Neural crest cell (in vitro differentiated cells): Measurements from ENCODE around the gene PADI1. TPM values are rescaled to one million over a fixed set of nuclear protein-coding genes. Genes with fewer than 3 reads are reported as not detected.
A peak's percentile ranks its signal among the peaks of the same experiment; 100 is the strongest.

ENCODE experiments used
- DNase-seq: peaks from one replicate; pipeline ENCODE4 v3.0.0; 2021; ENCODE audit warnings: low read depth, mixed read lengths, low spot score
- H3K27ac Mint-ChIP-seq: one replicate; pipeline ENCODE4 v1.8.0; 2021; ENCODE audit warnings: mild to moderate bottlenecking, mixed read lengths; ENCODE audit not compliant: unreplicated experiment
- H3K27me3 Mint-ChIP-seq: 2 replicates; pipeline ENCODE4 v1.8.0; 2021; ENCODE audit warnings: low read depth, mild to moderate bottlenecking, mixed read lengths
- H3K36me3 Mint-ChIP-seq: 2 replicates; pipeline ENCODE4 v1.8.0; 2021; ENCODE audit warnings: low read depth, mild to moderate bottlenecking, mixed read lengths
- H3K4me1 Mint-ChIP-seq: 2 replicates; pipeline ENCODE4 v1.8.0; 2021; ENCODE audit warnings: mixed read lengths
- H3K4me3 Mint-ChIP-seq: one replicate; pipeline ENCODE4 v1.8.0; 2021; ENCODE audit warnings: mild to moderate bottlenecking, mixed read lengths
- H3K9me3 Mint-ChIP-seq: 2 replicates; pipeline ENCODE4 v1.8.0; 2021; ENCODE audit warnings: mixed read lengths
- total RNA-seq: library from RNA; stranded (reverse); gene quantifications from 2 replicates; pipeline ENCODE4 v1.2.1, GENCODE V29; 2021
- TF ChIP-seq, protein P1 (sequence below): fragments of 200-600 bp; sonication (generic); conservative IDR thresholded peaks from 2 replicates; pipeline ENCODE4 v1.5.0; 2021; ENCODE audit warnings: antibody characterized with exemption, mild to moderate bottlenecking

PADI1 gene
- total RNA-seq, 1 donor from 2014 or later: not detected

DNA sequence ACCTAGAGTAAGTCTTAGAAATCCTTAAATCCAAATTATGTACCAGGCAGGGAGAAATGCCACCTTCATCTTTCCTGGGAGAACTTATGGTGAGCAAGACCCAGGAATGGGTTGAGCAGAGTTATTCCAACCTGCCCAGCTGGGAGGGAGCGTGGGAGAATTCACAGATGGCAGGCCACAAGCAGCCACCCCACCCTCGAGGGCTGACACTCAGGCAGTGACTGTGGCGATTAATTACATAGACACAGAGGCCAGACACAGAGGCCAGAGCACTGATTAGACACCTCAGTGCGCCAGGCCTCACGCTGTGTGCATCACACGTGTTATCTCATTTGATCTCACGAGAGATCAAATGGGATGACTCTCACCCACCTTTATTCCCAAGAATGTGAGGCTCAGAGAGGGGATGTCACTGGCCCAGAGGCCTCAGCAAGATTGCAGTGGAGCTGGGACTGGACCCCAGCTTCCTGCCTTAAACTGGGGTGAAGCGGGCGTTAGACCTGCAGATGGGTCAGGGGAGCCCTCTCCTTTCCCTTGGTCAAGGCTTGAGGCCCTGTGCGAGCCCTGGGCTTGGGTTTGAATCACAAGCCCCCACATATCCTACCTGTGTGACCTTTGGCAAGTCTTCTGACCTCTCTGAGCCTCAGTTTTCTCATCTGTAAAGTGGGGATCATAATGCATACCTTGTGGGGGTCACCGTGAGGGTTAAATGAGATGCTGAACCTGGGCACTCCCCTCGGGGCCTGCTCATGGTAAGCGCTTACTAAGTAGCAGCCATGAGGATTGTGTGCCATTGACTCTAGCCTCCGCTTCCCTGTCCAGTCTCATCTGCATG lies 74.3 kb downstream of the PADI1 start:
- TF ChIP-seq, protein P1, sequence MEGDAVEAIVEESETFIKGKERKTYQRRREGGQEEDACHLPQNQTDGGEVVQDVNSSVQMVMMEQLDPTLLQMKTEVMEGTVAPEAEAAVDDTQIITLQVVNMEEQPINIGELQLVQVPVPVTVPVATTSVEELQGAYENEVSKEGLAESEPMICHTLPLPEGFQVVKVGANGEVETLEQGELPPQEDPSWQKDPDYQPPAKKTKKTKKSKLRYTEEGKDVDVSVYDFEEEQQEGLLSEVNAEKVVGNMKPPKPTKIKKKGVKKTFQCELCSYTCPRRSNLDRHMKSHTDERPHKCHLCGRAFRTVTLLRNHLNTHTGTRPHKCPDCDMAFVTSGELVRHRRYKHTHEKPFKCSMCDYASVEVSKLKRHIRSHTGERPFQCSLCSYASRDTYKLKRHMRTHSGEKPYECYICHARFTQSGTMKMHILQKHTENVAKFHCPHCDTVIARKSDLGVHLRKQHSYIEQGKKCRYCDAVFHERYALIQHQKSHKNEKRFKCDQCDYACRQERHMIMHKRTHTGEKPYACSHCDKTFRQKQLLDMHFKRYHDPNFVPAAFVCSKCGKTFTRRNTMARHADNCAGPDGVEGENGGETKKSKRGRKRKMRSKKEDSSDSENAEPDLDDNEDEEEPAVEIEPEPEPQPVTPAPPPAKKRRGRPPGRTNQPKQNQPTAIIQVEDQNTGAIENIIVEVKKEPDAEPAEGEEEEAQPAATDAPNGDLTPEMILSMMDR: no peak
- H3K27me3 Mint-ChIP-seq: peaks cover 7% of the 10 kb centered on the region
- no peak for DNase-seq
- no peak overlapping the region for H3K4me3 Mint-ChIP-seq
- no peaks in the 10 kb centered on the region for H3K9me3 Mint-ChIP-seq
- peak overlapping the region; percentile 27 for H3K27ac Mint-ChIP-seq
- H3K36me3 Mint-ChIP-seq: no peaks in the 10 kb centered on the region
- peaks cover 8% of the 10 kb centered on the region for H3K4me1 Mint-ChIP-seq

DNA sequence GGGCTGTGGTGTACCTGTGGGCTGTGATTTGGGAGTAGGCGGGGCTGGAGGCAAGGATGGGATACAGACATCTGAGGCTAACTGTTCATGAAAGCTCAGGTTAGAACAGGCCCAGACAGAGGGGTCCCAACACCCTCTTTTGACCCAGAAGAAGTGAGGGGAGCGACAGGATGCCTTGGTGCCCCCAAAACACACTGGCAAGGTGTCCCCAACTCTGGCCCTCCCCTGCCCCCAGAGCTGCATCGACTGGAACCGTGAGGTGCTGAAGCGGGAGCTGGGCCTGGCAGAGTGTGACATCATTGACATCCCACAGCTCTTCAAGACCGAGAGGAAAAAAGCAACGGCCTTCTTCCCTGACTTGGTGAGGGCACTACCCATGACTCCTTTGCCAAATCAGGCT lies 75.5 kb downstream of the PADI1 start:
- peaks cover 8% of the 10 kb centered on the region for H3K4me1 Mint-ChIP-seq
- H3K27me3 Mint-ChIP-seq: peaks cover 2% of the 10 kb centered on the region
- DNase-seq: no peak
- no peak overlapping the region for H3K27ac Mint-ChIP-seq
- TF ChIP-seq, protein P1: no peak
- no peak overlapping the region for H3K4me3 Mint-ChIP-seq
- H3K9me3 Mint-ChIP-seq: no peaks in the 10 kb centered on the region
- no peaks in the 10 kb centered on the region for H3K36me3 Mint-ChIP-seq

DNA sequence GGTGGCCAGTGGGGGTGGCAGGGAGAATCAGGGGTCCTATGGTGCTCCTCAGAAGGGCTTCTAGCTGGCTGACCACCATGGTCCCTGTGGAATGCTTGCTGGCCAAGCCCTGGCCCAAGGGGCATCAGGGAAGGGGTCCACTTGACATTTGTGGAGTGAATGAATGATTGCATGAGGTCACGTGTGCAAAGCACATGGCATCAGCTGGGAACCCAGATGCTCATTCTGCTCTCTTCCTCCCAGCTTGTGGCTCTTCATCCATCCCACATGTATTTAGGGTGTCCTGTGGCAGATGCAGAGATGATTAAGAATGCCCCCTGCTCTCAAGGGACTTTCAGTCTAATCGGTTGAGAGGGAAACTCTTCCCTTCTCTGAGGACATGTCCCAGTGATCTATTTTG lies 76.0 kb downstream of the PADI1 start:
- peaks cover 8% of the 10 kb centered on the region for H3K4me1 Mint-ChIP-seq
- no peaks in the 10 kb centered on the region for H3K27me3 Mint-ChIP-seq
- TF ChIP-seq, protein P1: no peak
- H3K27ac Mint-ChIP-seq: no peak overlapping the region
- H3K36me3 Mint-ChIP-seq: no peaks in the 10 kb centered on the region
- DNase-seq: no peak
- no peaks in the 10 kb centered on the region for H3K9me3 Mint-ChIP-seq
- H3K4me3 Mint-ChIP-seq: no peak overlapping the region

DNA sequence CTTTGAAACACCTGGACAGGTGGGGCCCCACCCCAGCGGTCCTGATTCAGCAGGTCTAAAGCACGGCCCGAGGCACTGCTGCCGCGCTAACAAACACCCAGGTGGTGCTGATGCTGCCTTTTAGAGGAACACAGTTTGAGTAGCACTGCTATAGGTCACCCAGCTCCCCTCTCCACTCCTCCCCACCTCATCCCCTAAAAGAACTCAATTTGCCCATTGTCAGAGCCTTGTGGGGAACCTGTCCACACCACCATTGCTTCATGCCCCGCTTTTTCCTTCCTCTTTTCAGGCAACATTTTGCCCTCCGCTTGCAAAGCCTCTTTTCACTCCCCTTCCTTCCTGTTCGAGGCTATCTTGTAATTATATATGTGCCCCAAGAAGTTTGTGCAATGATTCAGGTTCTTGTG lies 76.8 kb downstream of the PADI1 start:
- DNase-seq: no peak
- Mint-ChIP-seq H3K27ac (no peak overlapping the region), H3K27me3 (no peaks in the 10 kb centered on the region), H3K36me3 (no peaks in the 10 kb centered on the region), H3K9me3 (no peaks in the 10 kb centered on the region), H3K4me1 (peaks cover 8% of the 10 kb centered on the region), H3K4me3 (no peak overlapping the region)
- TF ChIP-seq, protein P1: no peak

DNA sequence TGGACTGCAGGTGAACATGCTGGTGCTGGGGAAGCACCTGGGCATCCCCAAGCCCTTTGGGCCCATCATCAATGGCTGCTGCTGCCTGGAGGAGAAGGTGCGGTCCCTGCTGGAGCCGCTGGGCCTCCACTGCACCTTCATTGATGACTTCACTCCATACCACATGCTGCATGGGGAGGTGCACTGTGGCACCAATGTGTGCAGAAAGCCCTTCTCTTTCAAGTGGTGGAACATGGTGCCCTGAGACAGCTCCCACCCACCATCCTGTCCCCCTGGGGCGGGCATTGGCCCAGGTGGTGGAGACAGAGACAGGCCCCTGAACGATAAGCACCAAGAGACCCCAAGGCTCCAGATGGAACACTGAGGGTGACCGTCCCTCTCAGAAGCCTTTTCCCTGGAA lies 77.9 kb downstream of the PADI1 start:
- DNase-seq: no peak
- TF ChIP-seq, protein P1: no peak
- Mint-ChIP-seq H3K27ac (no peak overlapping the region), H3K9me3 (no peaks in the 10 kb centered on the region), H3K4me3 (no peak overlapping the region), H3K36me3 (no peaks in the 10 kb centered on the region), H3K27me3 (no peaks in the 10 kb centered on the region), H3K4me1 (peaks cover 8% of the 10 kb centered on the region)
